Sigmoid colon (tissue), 3 donors: Measurements from ENCODE around the gene COL6A2.

Source experiments
- POLR2A ChIP-seq, 2 donors: fragments of 450-650 bp; IDR thresholded peaks; one replicate each; pipeline ENCODE4 v1.6.1; 2016; ENCODE audit warnings: antibody characterized with exemption in 2 of 2, mild to moderate bottlenecking in 2 of 2, moderate library complexity in 2 of 2
- TF ChIP-seq, protein P1 (sequence below), 4 experiments: fragments of 450-650 bp in 3 of 4; fragments of 200-600 bp in 1 of 4; IDR thresholded peaks; one replicate each; pipeline ENCODE4 v1.5.1; 2016 to 2019; ENCODE audit warnings: antibody characterized with exemption in 4 of 4, mild to moderate bottlenecking in 3 of 4, moderate library complexity in 2 of 4

DNA sequence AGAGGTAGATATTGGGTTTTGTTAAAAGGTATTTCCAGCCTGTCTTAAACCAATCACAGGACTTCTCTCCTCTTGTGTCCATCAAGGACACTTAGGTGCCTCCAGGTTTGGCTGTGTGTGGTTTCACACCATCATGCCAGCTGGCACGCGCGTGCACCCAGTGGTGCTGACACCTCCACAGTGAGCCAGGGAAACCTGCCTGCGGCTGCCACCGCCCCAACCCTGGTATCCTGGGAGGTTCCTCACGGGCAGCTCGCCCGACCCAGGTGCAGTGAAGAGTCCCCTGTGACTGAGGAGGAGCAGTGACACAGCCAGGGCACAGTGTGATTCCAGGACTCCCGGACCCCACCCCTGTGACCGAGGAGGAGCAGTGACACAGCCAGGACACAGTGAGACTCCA lies 13.2 kb upstream of the COL6A2 start:
- TF ChIP-seq, protein P1, sequence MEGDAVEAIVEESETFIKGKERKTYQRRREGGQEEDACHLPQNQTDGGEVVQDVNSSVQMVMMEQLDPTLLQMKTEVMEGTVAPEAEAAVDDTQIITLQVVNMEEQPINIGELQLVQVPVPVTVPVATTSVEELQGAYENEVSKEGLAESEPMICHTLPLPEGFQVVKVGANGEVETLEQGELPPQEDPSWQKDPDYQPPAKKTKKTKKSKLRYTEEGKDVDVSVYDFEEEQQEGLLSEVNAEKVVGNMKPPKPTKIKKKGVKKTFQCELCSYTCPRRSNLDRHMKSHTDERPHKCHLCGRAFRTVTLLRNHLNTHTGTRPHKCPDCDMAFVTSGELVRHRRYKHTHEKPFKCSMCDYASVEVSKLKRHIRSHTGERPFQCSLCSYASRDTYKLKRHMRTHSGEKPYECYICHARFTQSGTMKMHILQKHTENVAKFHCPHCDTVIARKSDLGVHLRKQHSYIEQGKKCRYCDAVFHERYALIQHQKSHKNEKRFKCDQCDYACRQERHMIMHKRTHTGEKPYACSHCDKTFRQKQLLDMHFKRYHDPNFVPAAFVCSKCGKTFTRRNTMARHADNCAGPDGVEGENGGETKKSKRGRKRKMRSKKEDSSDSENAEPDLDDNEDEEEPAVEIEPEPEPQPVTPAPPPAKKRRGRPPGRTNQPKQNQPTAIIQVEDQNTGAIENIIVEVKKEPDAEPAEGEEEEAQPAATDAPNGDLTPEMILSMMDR (IDR thresholded peaks at IDR 0.05): no peak
- TF ChIP-seq POLR2A (IDR thresholded peaks at IDR 0.05): no peak
